B cell (primary cell): ENCODE results near the gene PLEKHA8. TPM values are rescaled to one million over a fixed set of nuclear protein-coding genes. Genes with fewer than 3 reads are reported as not detected.

ENCODE experiments used
- ATAC-seq: fragments of 200-7000 bp; cut with Tn5 transposase; one replicate; pipeline ENCODE4 v1.10.0; 2021; ENCODE audit warnings: low read depth, mild to moderate bottlenecking, moderate number of reproducible peaks, moderate library complexity
- CTCF ChIA-PET: fragments of 350-600 bp; sonication (Branson Sonifier 250); formaldehyde crosslinking; loops from one replicate; lab custom pipeline; 2021; ENCODE audit warnings: antibody characterized with exemption, inconsistent platforms; lab: Charles Lee
- POLR2A ChIA-PET: fragments of 350-600 bp; sonication (Branson Sonifier 250); formaldehyde crosslinking; loops from one replicate; lab custom pipeline; 2021; ENCODE audit warnings: antibody characterized with exemption; lab: Charles Lee
- DNase-seq: peaks from one replicate; pipeline ENCODE4 v3.0.0; 2013
- H2AFZ ChIP-seq: 2 replicates; pipeline ENCODE4 v1.6.1; 2012; ENCODE audit warnings: mild to moderate bottlenecking, low read depth, low read length; ENCODE audit not compliant: insufficient read depth, poor library complexity, severe bottlenecking
- H3K27ac ChIP-seq, 2 donors: 1 replicate in 1 of 2; 2 replicates in 1 of 2; pipeline ENCODE4 v1.5.1; 2012 to 2013; ENCODE audit warnings: low read length in 2 of 2, mild to moderate bottlenecking in 2 of 2, moderate library complexity in 1 of 2
- H3K27me3 ChIP-seq, 4 experiments: fragments of 200-600 bp in 1 of 4; sonication (generic) in 1 of 4; replicated peaks in 1 of 4; 1 replicate in 2 of 4; 2 replicates in 2 of 4; pipeline versions ENCODE4 v1.6.1 to v1.7.0; 2013 to 2016; ENCODE audit warnings: low read length in 3 of 4, mild to moderate bottlenecking in 2 of 4, mixed read lengths in 1 of 4, moderate library complexity in 1 of 4; ENCODE audit not compliant: insufficient read depth in 4 of 4, control insufficient read depth in 3 of 4; ENCODE audit errors: control extremely low read depth in 1 of 4
- H3K36me3 ChIP-seq, 2 experiments: replicated peaks in 1 of 2; 1 replicate in 1 of 2; 2 replicates in 1 of 2; pipeline versions ENCODE4 v1.6.1 to v1.7.1; 2013; ENCODE audit warnings: low read length in 1 of 2; ENCODE audit not compliant: insufficient read depth in 2 of 2, control insufficient read depth in 1 of 2; ENCODE audit errors: control extremely low read depth in 1 of 2, extremely low read depth in 1 of 2
- H3K4me1 ChIP-seq, 2 donors: fragments of 200-600 bp in 1 of 2; sonication (generic) in 1 of 2; 1 replicate in 1 of 2; 2 replicates in 1 of 2; pipeline versions ENCODE4 v1.5.1 to v1.6.1; 2013 to 2017; ENCODE audit warnings: low read length in 2 of 2; ENCODE audit not compliant: control insufficient read depth in 2 of 2, insufficient read depth in 2 of 2
- H3K4me2 ChIP-seq: replicated peaks from 2 replicates; pipeline ENCODE3; 2012; ENCODE audit warnings: mild to moderate bottlenecking, low read depth, low read length; ENCODE audit not compliant: poor library complexity, severe bottlenecking
- H3K4me3 ChIP-seq, 5 experiments: fragments of 200-600 bp in 1 of 5; sonication (generic) in 1 of 5; 1 replicate in 3 of 5; 2 replicates in 2 of 5; pipeline versions ENCODE4 v1.5.1 to v1.7.0; 2011 to 2016; ENCODE audit warnings: low read length in 4 of 5, mild to moderate bottlenecking in 4 of 5, low read depth in 2 of 5, control low read depth in 1 of 5, moderate library complexity in 1 of 5; ENCODE audit not compliant: insufficient read depth in 1 of 5; ENCODE audit errors: control extremely low read depth in 1 of 5, extremely low read depth in 1 of 5
- H3K79me2 ChIP-seq: fragments of 200-600 bp; sonication (generic); one replicate; pipeline ENCODE4 v1.6.0; 2016; ENCODE audit warnings: low read length; ENCODE audit not compliant: control insufficient read depth, insufficient read depth
- H3K9ac ChIP-seq: fragments of 200-600 bp; sonication (generic); 2 replicates; pipeline ENCODE4 v1.6.1; 2017; ENCODE audit warnings: mild to moderate bottlenecking, low read length, moderate library complexity
- H3K9me3 ChIP-seq, 3 donors: one replicate each; pipeline versions ENCODE4 v1.6.1 to v1.7.1; 2013; ENCODE audit warnings: low read length in 2 of 3; ENCODE audit not compliant: control insufficient read depth in 2 of 3, insufficient read depth in 1 of 3; ENCODE audit errors: control extremely low read depth in 1 of 3
- H4K20me1 ChIP-seq: 2 replicates; pipeline ENCODE4 v1.6.0; 2012; ENCODE audit warnings: mild to moderate bottlenecking, low read length; ENCODE audit not compliant: insufficient read depth, control insufficient read depth, poor library complexity, severe bottlenecking
- H3K27ac Mint-ChIP-seq: one replicate; pipeline ENCODE4 v1.8.0; 2021; ENCODE audit warnings: mixed read lengths
- H3K27me3 Mint-ChIP-seq: one replicate; pipeline ENCODE4 v1.8.0; 2021; ENCODE audit warnings: mixed read lengths
- H3K4me1 Mint-ChIP-seq: one replicate; pipeline ENCODE4 v1.8.0; 2021; ENCODE audit warnings: mixed read lengths
- H3K4me3 Mint-ChIP-seq: one replicate; pipeline ENCODE4 v1.8.0; 2021; ENCODE audit warnings: mixed read lengths
- H3K9me3 Mint-ChIP-seq: one replicate; pipeline ENCODE4 v1.8.0; 2022; ENCODE audit warnings: mixed read lengths; ENCODE audit not compliant: insufficient read depth
- CTCF ChIP-seq: fragments of 200-600 bp; IDR thresholded peaks from one replicate; pipeline ENCODE4 v1.8.0; 2022; ENCODE audit warnings: antibody characterized with exemption, mild to moderate bottlenecking
- EZH2 ChIP-seq: IDR thresholded peaks from 2 replicates; pipeline ENCODE4 v1.6.1; 2012; ENCODE audit warnings: borderline replicate concordance, low read depth, mild to moderate bottlenecking, moderate library complexity, low read length; ENCODE audit not compliant: insufficient read depth, poor library complexity, severe bottlenecking
- WGBS: methylation state at CpG from one replicate; pipeline ENCODE4 v1.1.5; 2013; ENCODE audit warnings: missing lambda C conversion rate; ENCODE audit not compliant: insufficient coverage; 5-methylcytosine and 5-hydroxymethylcytosine counted together
- intact Hi-C: fragments of 100-400 bp; cut with micrococcal nuclease; formaldehyde crosslinking; loops from one replicate; pipeline ENCODE4 v1.10.0; 2022
- polyA plus RNA-seq: library from polyadenylated mRNA; depleted of rRNA; stranded (reverse); fragments of >200 nt; gene quantifications from 2 replicates; pipeline ENCODE4 v1.2.3, GENCODE V29; 2012
- total RNA-seq, 2 donors: library from RNA; stranded (reverse); fragments of 120-200 nt in 1 of 2; gene quantifications; 1 replicate in 1 of 2; 2 replicates in 1 of 2; pipeline versions ENCODE4 v1.2.3 to v1.2.4, GENCODE V29; 2013 to 2022

The PLEKHA8 gene
- total and polyA plus RNA-seq, 2 donors (not counting 1 experiment from before 2014, with no cell fraction given) = 1.7 to 10.5 TPM

DNA sequence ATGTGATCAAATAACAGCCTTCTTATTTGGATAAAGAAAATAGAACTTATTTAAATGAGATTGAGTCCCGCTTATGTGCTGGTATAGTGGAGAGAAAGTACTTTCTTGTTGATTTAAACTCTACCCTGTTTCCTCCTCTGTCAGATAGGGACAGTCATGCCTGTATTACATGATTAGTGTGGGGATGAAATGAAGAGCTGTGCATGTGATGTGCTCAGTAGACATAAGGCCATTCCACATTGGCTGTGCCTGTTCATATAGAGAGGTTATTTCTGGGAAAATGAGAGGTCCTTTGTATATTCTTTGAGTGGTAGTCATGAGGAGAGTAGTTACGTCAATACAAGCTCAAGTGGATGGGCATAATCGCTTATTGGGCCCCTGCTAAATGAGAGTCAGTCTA is 112.2 kb downstream of the PLEKHA8 start:
- WGBS = no CpG with 5 or more reads among the region's 3 CpGs
- H3K27ac Mint-ChIP-seq = no peak overlapping the region

DNA sequence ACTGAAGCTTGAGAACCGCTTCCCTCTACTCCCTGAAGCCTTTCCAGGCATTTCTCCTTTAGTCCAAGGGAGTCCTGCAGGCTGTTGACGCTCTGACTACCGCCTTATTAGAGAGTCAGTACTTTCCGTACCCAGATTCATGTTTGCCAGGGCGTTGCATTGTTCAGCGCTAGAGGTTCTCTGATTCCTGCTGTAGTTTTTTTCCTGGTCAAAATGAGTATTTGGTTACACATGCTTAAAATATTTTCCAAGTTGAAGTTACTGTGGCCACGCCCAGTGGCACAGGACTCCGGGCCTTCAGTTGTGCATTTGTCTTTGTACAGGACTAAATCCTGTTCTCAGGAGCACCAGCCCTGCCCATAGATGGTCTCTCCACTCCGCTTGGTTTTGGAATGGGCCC is 114.5 kb downstream of the PLEKHA8 start:
- TF ChIP-seq EZH2 = no peak
- no peak for TF ChIP-seq CTCF
- POLR2A ChIA-PET = no interaction called here

More for the DNA sequence above, 112.2 kb downstream of the PLEKHA8 start:
- peaks cover 0 to 11% of the 10 kb centered on the region in 2 donors for H3K4me1 ChIP-seq
- Mint-ChIP-seq H3K4me3 (no peak overlapping the region), H3K9me3 (no peaks in the 10 kb centered on the region), H3K4me1 (peaks cover 11% of the 10 kb centered on the region), H3K27me3 (no peaks in the 10 kb centered on the region)
- H3K4me3 ChIP-seq = no peak overlapping the region
- CTCF ChIA-PET = no interaction called here
- peaks cover 0 to 3% (median 1%) of the 10 kb centered on the region in 4 experiments for H3K27me3 ChIP-seq
- H3K36me3 ChIP-seq = no peaks in the 10 kb centered on the region
- H4K20me1 ChIP-seq = no peaks in the 10 kb centered on the region
- DNase-seq = no peak
- no peaks in the 10 kb centered on the region for H3K79me2 ChIP-seq
- H3K4me2 ChIP-seq = no peak overlapping the region
- no peak overlapping the region for H2AFZ ChIP-seq
- POLR2A ChIA-PET = no interaction called here
- no peak for ATAC-seq
- H3K9me3 ChIP-seq = no peaks in the 10 kb centered on the region
- H3K27ac ChIP-seq = no peak overlapping the region
- H3K9ac ChIP-seq = no peak overlapping the region
- TF ChIP-seq CTCF (no peak), EZH2 (no peak)
- intact Hi-C loops = no loop called here

More for the DNA sequence above, 114.5 kb downstream of the PLEKHA8 start:
- no peak overlapping the region for H3K27ac ChIP-seq
- Mint-ChIP-seq H3K4me1 (peaks cover 4% of the 10 kb centered on the region), H3K27ac (no peak overlapping the region), H3K9me3 (no peaks in the 10 kb centered on the region), H3K4me3 (no peak overlapping the region), H3K27me3 (no peaks in the 10 kb centered on the region)
- no peak overlapping the region for H3K4me3 ChIP-seq
- no peak overlapping the region for H3K9ac ChIP-seq
- no peaks in the 10 kb centered on the region for H3K79me2 ChIP-seq
- no peaks in the 10 kb centered on the region for H3K9me3 ChIP-seq
- 97% methylated on average over 9 of the region's 9 CpGs for WGBS
- intact Hi-C loops = no loop called here
- no peaks in the 10 kb centered on the region for H3K4me1 ChIP-seq
- H3K27me3 ChIP-seq = no peaks in the 10 kb centered on the region
- no peaks in the 10 kb centered on the region for H3K36me3 ChIP-seq
- no peak overlapping the region for H2AFZ ChIP-seq
- ATAC-seq (no peak), DNase-seq (no peak)
- H4K20me1 ChIP-seq = no peaks in the 10 kb centered on the region
- CTCF ChIA-PET = no interaction called here
- H3K4me2 ChIP-seq = no peak overlapping the region
